ENCODE results near the gene C2CD4D. TPM values are rescaled to one million over a fixed set of nuclear protein-coding genes. Genes with fewer than 3 reads are reported as not detected.
"Not testable (repeated sequence)": the region's sequence is repeated elsewhere in the genome, so short reads cannot be mapped to it uniquely, and the experiment has no call there.

The C2CD4D gene
- total RNA-seq, 1 donor from 2014 or later, result not detected

- DNase-seq; ATAC-seq (ENCODE audit: low read depth); intact Hi-C loops (cut with micrococcal nuclease); H3K27me3 Mint-ChIP-seq; H3K27ac Mint-ChIP-seq; H3K36me3 Mint-ChIP-seq (ENCODE audit: low read depth); H3K4me1 Mint-ChIP-seq; H3K9me3 Mint-ChIP-seq; H3K4me3 Mint-ChIP-seq; POLR2A ChIA-PET: not testable (repeated sequence)
- CTCF ChIA-PET, result interaction anchor here (2.2 kb wide), 1 partner anchor 119 kb away, joined by 9 read pairs; no protein-coding TSS in a partner anchor
Observed at GRCh38 chr1:151882918-151883317, 43.3 kb upstream of the C2CD4D start.

- Mint-ChIP-seq H3K4me1 (peaks cover 10% of the 10 kb centered on the region), H3K27ac (no peak overlapping the region), H3K36me3 (ENCODE audit: low read depth) (peaks cover 5% of the 10 kb centered on the region), H3K4me3 (no peak overlapping the region), H3K9me3 (peaks cover 3% of the 10 kb centered on the region), H3K27me3 (no peaks in the 10 kb centered on the region)
- no peak for ATAC-seq (ENCODE audit: low read depth)
- intact Hi-C loops (cut with micrococcal nuclease), result no loop called here
- no peak for DNase-seq
- TF ChIP-seq CTCF (IDR thresholded peaks at IDR 0.05), result no peak
- ChIA-PET POLR2A (no interaction called here), CTCF (interaction anchor here (0.9 to 2.2 kb wide), 2 partner anchors 8 to 119 kb away, joined by 5 to 9 read pairs; no protein-coding TSS in a partner anchor)
Observed at GRCh38 chr1:151882466-151882865, 42.8 kb upstream of the C2CD4D start.

GRCh38 chr1:151881479-151881878 lies 41.9 kb upstream of the C2CD4D start:
- TF ChIP-seq CTCF (IDR thresholded peaks at IDR 0.05), result no peak
- no peak for ATAC-seq (ENCODE audit: low read depth)
- H3K4me1 Mint-ChIP-seq, result peaks cover 10% of the 10 kb centered on the region
- no peaks in the 10 kb centered on the region for H3K27me3 Mint-ChIP-seq
- POLR2A ChIA-PET, result no interaction called here
- no peak for DNase-seq
- CTCF ChIA-PET, result interaction anchor here (0.7 to 2.2 kb wide), 4 partner anchors 9 to 437 kb away, joined by 3 to 9 read pairs (median 4); no protein-coding TSS in a partner anchor
- H3K36me3 Mint-ChIP-seq (ENCODE audit: low read depth), result peaks cover 3% of the 10 kb centered on the region
- H3K9me3 Mint-ChIP-seq, result no peaks in the 10 kb centered on the region
- intact Hi-C loops (cut with micrococcal nuclease), result no loop called here
- H3K4me3 Mint-ChIP-seq, result no peak overlapping the region
- no peak overlapping the region for H3K27ac Mint-ChIP-seq

- H3K4me3 Mint-ChIP-seq, result no peak overlapping the region
- H3K27ac Mint-ChIP-seq, result no peak overlapping the region
- no peaks in the 10 kb centered on the region for H3K9me3 Mint-ChIP-seq
- H3K4me1 Mint-ChIP-seq, result no peaks in the 10 kb centered on the region
- TF ChIP-seq CTCF (IDR thresholded peaks at IDR 0.05), result no peak
- intact Hi-C loops (cut with micrococcal nuclease), result no loop called here
- H3K36me3 Mint-ChIP-seq (ENCODE audit: low read depth), result peaks cover 19% of the 10 kb centered on the region
- ATAC-seq (ENCODE audit: low read depth) (no peak), DNase-seq (no peak)
- CTCF ChIA-PET, result no interaction called here
- POLR2A ChIA-PET, result no interaction called here
- no peaks in the 10 kb centered on the region for H3K27me3 Mint-ChIP-seq
Observed at GRCh38 chr1:151875419-151876097, 35.9 kb upstream of the C2CD4D start.

GRCh38 chr1:151872776-151873175 lies 33.2 kb upstream of the C2CD4D start:
- H3K4me3 Mint-ChIP-seq, CTCF ChIA-PET, H3K4me1 Mint-ChIP-seq: not testable (repeated sequence)

GRCh38 chr1:151871284-151872030 lies 31.8 kb upstream of the C2CD4D start:
- no peak overlapping the region for H3K4me3 Mint-ChIP-seq
- TF ChIP-seq CTCF (IDR thresholded peaks at IDR 0.05), result no peak
- H3K9me3 Mint-ChIP-seq, result no peaks in the 10 kb centered on the region
- CTCF ChIA-PET, result interaction anchor here (1.0 kb wide), 1 partner anchor 35 kb away, joined by 3 read pairs; no protein-coding TSS in a partner anchor
- intact Hi-C loops (cut with micrococcal nuclease), result no loop called here
- DNase-seq (no peak), ATAC-seq (ENCODE audit: low read depth) (no peak)
- no peaks in the 10 kb centered on the region for H3K4me1 Mint-ChIP-seq
- no peaks in the 10 kb centered on the region for H3K27me3 Mint-ChIP-seq
- H3K36me3 Mint-ChIP-seq (ENCODE audit: low read depth), result peaks cover 17% of the 10 kb centered on the region
- no peak overlapping the region for H3K27ac Mint-ChIP-seq
- POLR2A ChIA-PET, result interaction anchor here (0.7 kb wide), 1 partner anchor 163 kb away, joined by 7 read pairs; no protein-coding TSS in a partner anchor

More at GRCh38 chr1:151872776-151873175, 33.2 kb upstream of the C2CD4D start:
- intact Hi-C loops (cut with micrococcal nuclease); DNase-seq; H3K9me3 Mint-ChIP-seq; H3K27me3 Mint-ChIP-seq; ATAC-seq (ENCODE audit: low read depth); H3K27ac Mint-ChIP-seq; POLR2A ChIA-PET: not testable (repeated sequence)
- H3K36me3 Mint-ChIP-seq (ENCODE audit: low read depth), result peaks cover 19% of the 10 kb centered on the region
